Mammary epithelial cell (primary cell): Measurements from ENCODE around the gene DCUN1D2.

Experiments used
- EZH2 ChIP-seq: IDR thresholded peaks from 2 replicates; pipeline ENCODE4 v1.6.1; 2012; ENCODE audit warnings: low read length, inconsistent platforms, borderline replicate concordance
- TF ChIP-seq, protein P1 (sequence below), 2 donors: IDR thresholded peaks in 1 of 2; conservative IDR thresholded peaks in 1 of 2; 2 replicates each; pipeline ENCODE4 v1.5.1; 2011 to 2012; ENCODE audit warnings: inconsistent platforms in 2 of 2, low read length in 2 of 2, mild to moderate bottlenecking in 2 of 2, control low read depth in 1 of 2, low read depth in 1 of 2; ENCODE audit not compliant: insufficient read depth in 1 of 2; ENCODE audit errors: extremely low read depth in 1 of 2

DNA sequence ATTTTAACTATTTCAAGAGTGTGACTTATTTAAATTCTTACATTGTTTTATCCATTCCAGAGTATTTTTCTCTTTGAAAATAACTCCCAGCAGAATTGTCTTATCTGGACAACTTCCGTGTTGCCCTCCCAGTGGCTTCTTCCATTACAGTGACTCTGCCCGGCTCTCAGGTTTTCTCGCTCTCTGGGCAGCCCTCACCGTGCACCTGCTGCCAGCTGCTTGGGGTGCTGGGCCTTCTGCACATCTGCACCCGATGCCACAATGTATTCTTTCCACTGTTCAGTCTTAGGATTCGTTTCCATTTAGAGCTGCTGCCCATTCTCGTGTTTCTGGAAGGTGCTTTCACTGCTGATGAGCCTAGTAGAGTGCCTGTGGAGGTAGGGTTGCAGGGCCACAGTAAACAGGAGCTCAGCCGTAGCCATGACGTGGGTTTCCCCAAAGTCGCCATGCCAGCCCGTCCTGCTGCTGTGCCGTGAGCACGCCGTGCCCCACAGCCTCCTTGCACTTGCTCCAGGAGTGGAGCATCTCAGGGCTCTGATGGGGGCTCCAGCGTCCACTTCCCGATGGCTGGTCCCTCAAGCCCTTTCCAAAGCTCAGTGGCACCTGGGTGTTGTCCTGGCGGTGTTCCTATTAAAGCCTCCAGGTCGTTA is 46.1 kb upstream of the DCUN1D2 start:
- TF ChIP-seq EZH2: no peak
- TF ChIP-seq, protein P1, sequence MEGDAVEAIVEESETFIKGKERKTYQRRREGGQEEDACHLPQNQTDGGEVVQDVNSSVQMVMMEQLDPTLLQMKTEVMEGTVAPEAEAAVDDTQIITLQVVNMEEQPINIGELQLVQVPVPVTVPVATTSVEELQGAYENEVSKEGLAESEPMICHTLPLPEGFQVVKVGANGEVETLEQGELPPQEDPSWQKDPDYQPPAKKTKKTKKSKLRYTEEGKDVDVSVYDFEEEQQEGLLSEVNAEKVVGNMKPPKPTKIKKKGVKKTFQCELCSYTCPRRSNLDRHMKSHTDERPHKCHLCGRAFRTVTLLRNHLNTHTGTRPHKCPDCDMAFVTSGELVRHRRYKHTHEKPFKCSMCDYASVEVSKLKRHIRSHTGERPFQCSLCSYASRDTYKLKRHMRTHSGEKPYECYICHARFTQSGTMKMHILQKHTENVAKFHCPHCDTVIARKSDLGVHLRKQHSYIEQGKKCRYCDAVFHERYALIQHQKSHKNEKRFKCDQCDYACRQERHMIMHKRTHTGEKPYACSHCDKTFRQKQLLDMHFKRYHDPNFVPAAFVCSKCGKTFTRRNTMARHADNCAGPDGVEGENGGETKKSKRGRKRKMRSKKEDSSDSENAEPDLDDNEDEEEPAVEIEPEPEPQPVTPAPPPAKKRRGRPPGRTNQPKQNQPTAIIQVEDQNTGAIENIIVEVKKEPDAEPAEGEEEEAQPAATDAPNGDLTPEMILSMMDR (conservative IDR thresholded peaks at IDR 0.05 in 1 of 2, IDR thresholded peaks at IDR 0.05 in 1 of 2; ENCODE audit: extremely low read depth in 1 of 2, insufficient read depth in 1 of 2, low read depth in 1 of 2, low read length in 2 of 2): no peak
